Suprapubic skin (tissue), 4 donors: ENCODE results near the gene BEX4. TPM values are rescaled to one million over a fixed set of nuclear protein-coding genes. Genes with fewer than 3 reads are reported as not detected.

Experiments used
- DNase-seq, 2 donors: peaks; one replicate each; pipeline ENCODE4 v3.0.0-alpha.2; 2019; ENCODE audit warnings: low spot score in 2 of 2
- H3K27ac ChIP-seq: fragments of 200-600 bp; sonication (generic); one replicate; pipeline ENCODE4 v1.5.1; 2019
- H3K27me3 ChIP-seq: fragments of 200-600 bp; sonication (generic); one replicate; pipeline ENCODE4 v1.5.1; 2019
- H3K36me3 ChIP-seq: fragments of 200-600 bp; sonication (generic); one replicate; pipeline ENCODE4 v1.5.1; 2019
- H3K4me1 ChIP-seq: fragments of 200-600 bp; sonication (generic); one replicate; pipeline ENCODE4 v1.5.1; 2019
- H3K4me3 ChIP-seq: fragments of 200-600 bp; sonication (generic); one replicate; pipeline ENCODE4 v1.5.1; 2019; ENCODE audit warnings: mild to moderate bottlenecking
- H3K9me3 ChIP-seq: fragments of 200-600 bp; sonication (generic); one replicate; pipeline ENCODE4 v1.5.1; 2019
- CTCF ChIP-seq, 2 donors: fragments of 200-600 bp in 1 of 2; fragments of 450-650 bp in 1 of 2; sonication (generic) in 1 of 2; IDR thresholded peaks; one replicate each; pipeline ENCODE4 v1.5.1; 2016 to 2019; ENCODE audit warnings: antibody characterized with exemption in 2 of 2, mild to moderate bottlenecking in 1 of 2, moderate library complexity in 1 of 2
- EP300 ChIP-seq: sonication (generic); formaldehyde crosslinking; IDR thresholded peaks from one replicate; pipeline ENCODE4 v1.6.1; 2017; ENCODE audit warnings: antibody characterized with exemption
- POLR2A ChIP-seq, 2 donors: fragments of 450-650 bp; IDR thresholded peaks; one replicate each; pipeline ENCODE4 v1.6.1; 2017; ENCODE audit warnings: antibody characterized with exemption in 2 of 2, mild to moderate bottlenecking in 2 of 2, moderate library complexity in 2 of 2
- POLR2AphosphoS5 ChIP-seq, 3 donors: sonication (generic); formaldehyde crosslinking; IDR thresholded peaks; one replicate each; pipeline ENCODE4 v1.6.1; 2017; ENCODE audit warnings: antibody characterized with exemption in 3 of 3
- WGBS: methylation state at CpG from one replicate; pipeline ENCODE4 v1.1.5; 2018; 5-methylcytosine and 5-hydroxymethylcytosine counted together
- total RNA-seq, 4 donors: library from RNA; depleted of rRNA; stranded (reverse); fragments of >200 nt; gene quantifications; one replicate each; pipeline ENCODE4 v1.1.0, GENCODE V29; 2016

The BEX4 gene
- total RNA-seq, 4 donors from 2014 or later, result 10.7 to 25.3 (median 18.8) TPM

- H3K27me3 ChIP-seq, result no peaks in the 10 kb centered on the region
- TF ChIP-seq CTCF (IDR thresholded peaks at IDR 0.05) (no peak), EP300 (no peak), POLR2A (IDR thresholded peaks at IDR 0.05) (no peak), POLR2AphosphoS5 (IDR thresholded peaks at IDR 0.05) (no peak)
- peak within 1 kb of the TSS; percentile 80 for H3K27ac ChIP-seq
- no peaks in the 10 kb centered on the region for H3K9me3 ChIP-seq
- peaks cover 12% of the 10 kb centered on the region for H3K4me1 ChIP-seq
- DNase-seq, result peak; percentile 81 to 85
- H3K4me3 ChIP-seq, result peak within 1 kb of the TSS; percentile 60
- 20% methylated on average over 22 of the region's 22 CpGs for WGBS
- no peaks in the 10 kb centered on the region for H3K36me3 ChIP-seq
These were observed 40.1 kb downstream of the BEX4 start, which contains the start of gene TCEAL8 for GRCh38 chrX:103254921-103255493. Gene TCEAL8 (minus strand): TSS chrX:103255155. CDS start chrX:103253979, 1,176 bp downstream.

GRCh38 chrX:103256651-103257050 is 41.7 kb downstream of the BEX4 start:
- Histone ChIP-seq H3K4me1 (peaks cover 10% of the 10 kb centered on the region), H3K27ac (no peak overlapping the region), H3K27me3 (no peaks in the 10 kb centered on the region), H3K9me3 (no peaks in the 10 kb centered on the region), H3K36me3 (no peaks in the 10 kb centered on the region), H3K4me3 (no peak overlapping the region)
- no peak for TF ChIP-seq CTCF (IDR thresholded peaks at IDR 0.05)
- no peak for TF ChIP-seq POLR2AphosphoS5 (IDR thresholded peaks at IDR 0.05)
- TF ChIP-seq POLR2A (IDR thresholded peaks at IDR 0.05), result no peak
- TF ChIP-seq EP300, result no peak
- no peak for DNase-seq

- TF ChIP-seq EP300 (no peak), POLR2AphosphoS5 (IDR thresholded peaks at IDR 0.05) (no peak), POLR2A (IDR thresholded peaks at IDR 0.05) (no peak), CTCF (IDR thresholded peaks at IDR 0.05) (no peak)
- Histone ChIP-seq H3K4me1 (peaks cover 7% of the 10 kb centered on the region), H3K36me3 (no peaks in the 10 kb centered on the region), H3K27ac (no peak overlapping the region), H3K27me3 (no peaks in the 10 kb centered on the region), H3K4me3 (no peak overlapping the region), H3K9me3 (no peaks in the 10 kb centered on the region)
- no peak for DNase-seq
These were observed 43.4 kb downstream of the BEX4 start for GRCh38 chrX:103258275-103258674.

Other genes starting within 250 kb of the BEX4 start
- gene BEX1, start 150.9 kb upstream of the BEX4 start, total RNA-seq, result 1 to 10 TPM in 2 of 4 donors, not detected in 2; 2.0 to 2.1 TPM
- gene NXF3, start 122.0 kb upstream of the BEX4 start, total RNA-seq, result 1 to 10 TPM in 1 of 4 donors, under 1 TPM in 1, not detected in 2; 0.93 to 4.8 TPM
- gene TCEAL8, start 40.0 kb downstream of the BEX4 start, total RNA-seq, result 10 to 100 TPM; 39.4 to 50.6 (median 45.2) TPM
- not detected for gene TCEAL5, start 61.6 kb downstream of the BEX4 start, total RNA-seq
- 10 to 100 TPM; 10.1 to 16.4 (median 13.3) TPM for gene BEX2, start 95.9 kb downstream of the BEX4 start, total RNA-seq
- 1 to 10 TPM in 3 of 4 donors, under 1 TPM in 1; 0.72 to 2.5 (median 1.9) TPM for gene TCEAL7, start 115.1 kb downstream of the BEX4 start, total RNA-seq
- gene TCEAL9, start 141.4 kb downstream of the BEX4 start, total RNA-seq, result 10 to 100 TPM; 17.4 to 28.0 (median 25.0) TPM
- 10 to 100 TPM; 43.8 to 71.7 (median 51.3) TPM for gene BEX3, start 161.4 kb downstream of the BEX4 start, total RNA-seq